SK-N-SH (cell line): ENCODE results near the gene NME3. TPM values are rescaled to one million over a fixed set of nuclear protein-coding genes. Genes with fewer than 3 reads are reported as not detected.

Source experiments
- CTCF ChIA-PET: fragments of 300-600, 350-600 bp; formaldehyde crosslinking; extraction: SDS; loops from one replicate; lab custom pipeline; 2021; lab: Yijun Ruan, JAX
- POLR2A ChIA-PET: fragments of 350-600 bp; sonication (Branson Sonifier 250); formaldehyde crosslinking; extraction: SDS; loops from one replicate; lab custom pipeline; 2020; ENCODE audit warnings: antibody characterized with exemption, inconsistent platforms; lab: Yijun Ruan, JAX
- DNase-seq: peaks from one replicate; pipeline ENCODE4 v3.0.0; 2012
- H2AFZ ChIP-seq: fragments of 200-600 bp; sonication (generic); 2 replicates; pipeline ENCODE4 v1.8.1; 2016; ENCODE audit warnings: antibody characterized with exemption, mild to moderate bottlenecking, low read depth
- H3F3A ChIP-seq: fragments of 200-600 bp; sonication (generic); replicated peaks from 2 replicates; pipeline ENCODE3; 2016; ENCODE audit warnings: antibody characterized with exemption, mild to moderate bottlenecking; ENCODE audit not compliant: insufficient read depth
- H3K27ac ChIP-seq, 2 experiments: fragments of 200-500 bp in 1 of 2; fragments of 200-600 bp in 1 of 2; sonication (Bioruptor generic) in 1 of 2; sonication (generic), shearing (Covaris generic) in 1 of 2; 2 replicates each; pipeline versions ENCODE4 v1.5.1 to v1.6.1; 2014 to 2016; ENCODE audit warnings: low read depth in 2 of 2, inconsistent platforms in 1 of 2, low read length in 1 of 2, mild to moderate bottlenecking in 1 of 2, mixed read lengths in 1 of 2
- H3K27me3 ChIP-seq: fragments of 200-600 bp; sonication (generic), shearing (Covaris generic); 2 replicates; pipeline ENCODE4 v1.6.1; 2016; ENCODE audit warnings: mixed run types; ENCODE audit not compliant: insufficient read depth
- H3K36me3 ChIP-seq, 2 experiments: fragments of 200-500 bp in 1 of 2; fragments of 200-600 bp in 1 of 2; sonication (Bioruptor generic) in 1 of 2; sonication (generic) in 1 of 2; replicated peaks in 1 of 2; 2 replicates each; pipeline versions ENCODE3 to v1.5.1; 2014 to 2016; ENCODE audit warnings: low read length in 1 of 2, mild to moderate bottlenecking in 1 of 2; ENCODE audit not compliant: insufficient read depth in 2 of 2, control insufficient read depth in 1 of 2
- H3K4me1 ChIP-seq, 2 experiments: fragments of 200-500 bp in 1 of 2; fragments of 200-600 bp in 1 of 2; sonication (Bioruptor generic) in 1 of 2; sonication (generic), shearing (Covaris generic) in 1 of 2; 2 replicates each; pipeline versions ENCODE4 v1.5.1 to v1.6.1; 2014 to 2016; ENCODE audit warnings: low read depth in 1 of 2, low read length in 1 of 2, mixed run types in 1 of 2; ENCODE audit not compliant: insufficient read depth in 2 of 2, control insufficient read depth in 1 of 2
- H3K4me2 ChIP-seq: fragments of 200-600 bp; sonication (generic), shearing (Covaris generic); 2 replicates; pipeline ENCODE4 v1.6.1; 2017; ENCODE audit warnings: mixed run types
- H3K4me3 ChIP-seq, 2 experiments: fragments of 200-500 bp in 1 of 2; fragments of 200-600 bp in 1 of 2; sonication (Bioruptor generic) in 1 of 2; sonication (generic), shearing (Covaris generic) in 1 of 2; 2 replicates each; pipeline versions ENCODE4 v1.5.1 to v1.8.1; 2014 to 2016; ENCODE audit warnings: low read depth in 2 of 2, inconsistent platforms in 1 of 2, low read length in 1 of 2, mild to moderate bottlenecking in 1 of 2, mixed read lengths in 1 of 2, moderate library complexity in 1 of 2
- H3K79me2 ChIP-seq: fragments of 200-600 bp; sonication (generic); 2 replicates; pipeline ENCODE4 v1.8.1; 2017; ENCODE audit warnings: mild to moderate bottlenecking; ENCODE audit not compliant: insufficient read depth
- H3K9ac ChIP-seq: fragments of 200-600 bp; sonication (generic); 2 replicates; pipeline ENCODE4 v1.6.1; 2017; ENCODE audit warnings: mixed run types
- H3K9me2 ChIP-seq: fragments of 200-600 bp; sonication (generic); 2 replicates; pipeline ENCODE4 v1.6.1; 2017; ENCODE audit warnings: mixed run types
- H3K9me3 ChIP-seq: fragments of 200-600 bp; sonication (generic); 2 replicates; pipeline ENCODE4 v1.6.1; 2017; ENCODE audit warnings: mixed run types, mild to moderate bottlenecking, moderate library complexity
- H4K20me1 ChIP-seq: fragments of 200-600 bp; sonication (generic); 2 replicates; pipeline ENCODE4 v1.6.1; 2017; ENCODE audit warnings: mild to moderate bottlenecking, mixed run types; ENCODE audit not compliant: insufficient read depth
- CHD2 ChIP-seq: fragments of 150-350 bp; IDR thresholded peaks from 2 replicates; pipeline ENCODE4 v1.6.1; 2018; ENCODE audit warnings: low read length; ENCODE audit not compliant: partially characterized antibody
- CTCF ChIP-seq: fragments of 200-600 bp; sonication (generic); IDR thresholded peaks from 2 replicates; pipeline ENCODE4 v1.6.1; 2017; ENCODE audit warnings: antibody characterized with exemption, mild to moderate bottlenecking, moderate library complexity
- FOSL2 ChIP-seq: IDR thresholded peaks from 2 replicates; pipeline ENCODE4 v1.4.0; 2012; ENCODE audit warnings: low read depth, mild to moderate bottlenecking, moderate library complexity, borderline replicate concordance
- GABPA ChIP-seq: IDR thresholded peaks from 2 replicates; pipeline ENCODE4 v1.4.0; 2012; ENCODE audit warnings: low read depth, mild to moderate bottlenecking
- GATA2 ChIP-seq: sonication (generic); formaldehyde crosslinking; IDR thresholded peaks from 2 replicates; pipeline ENCODE4 v1.5.0; 2020; ENCODE audit warnings: mild to moderate bottlenecking, missing genetic modification reagents
- IRF3 ChIP-seq: fragments of 150-350 bp; IDR thresholded peaks from 2 replicates; pipeline ENCODE4 v1.6.1; 2016; ENCODE audit warnings: mild to moderate bottlenecking, low read depth, low read length
- NRF1 ChIP-seq: IDR thresholded peaks from 2 replicates; pipeline ENCODE4 v1.6.1; 2012; ENCODE audit warnings: low read depth, mild to moderate bottlenecking, low read length
- PBX3 ChIP-seq: IDR thresholded peaks from 2 replicates; pipeline ENCODE4; 2012
- REST ChIP-seq: IDR thresholded peaks from 2 replicates; pipeline ENCODE4 v1.6.1; 2012; ENCODE audit warnings: mild to moderate bottlenecking, low read depth, low read length, moderate library complexity
- RXRA ChIP-seq: IDR thresholded peaks from 2 replicates; pipeline ENCODE4 v1.4.0; 2012; ENCODE audit warnings: low read depth, mild to moderate bottlenecking, borderline replicate concordance
- SMC3 ChIP-seq: IDR thresholded peaks from 2 replicates; pipeline ENCODE4 v1.6.1; 2012; ENCODE audit warnings: low read depth, low read length, improper control_type of control experiment
- TEAD4 ChIP-seq: IDR thresholded peaks from 2 replicates; pipeline ENCODE4 v1.4.0; 2012; ENCODE audit warnings: mild to moderate bottlenecking, borderline replicate concordance; ENCODE audit not compliant: insufficient read depth
- YY1 ChIP-seq: IDR thresholded peaks from 2 replicates; pipeline ENCODE4 v1.4.0; 2012; ENCODE audit warnings: low read depth, mild to moderate bottlenecking
- ZBTB33 ChIP-seq: IDR thresholded peaks from 2 replicates; pipeline ENCODE4 v1.4.0; 2012; ENCODE audit warnings: low read depth, borderline replicate concordance
- WGBS: methylation state at CpG from one replicate; pipeline ENCODE4 v1.1.6; 2017; ENCODE audit warnings: low lambda C conversion rate; 5-methylcytosine and 5-hydroxymethylcytosine counted together
- polyA plus RNA-seq, 3 experiments: library from polyadenylated mRNA; depleted of rRNA; stranded (reverse); fragments of >200 nt; gene quantifications; 2 replicates each; pipeline ENCODE4 v1.2.3, GENCODE V29; 2012
- TF ChIP-seq, protein P1 (sequence below): IDR thresholded peaks from 2 replicates; pipeline ENCODE4 v1.4.0; 2012; ENCODE audit warnings: low read depth

The NME3 gene
- polyA plus RNA-seq, 1 of the 3 experiments (the other 2 are of a cell fraction), result 77.2 TPM

DNA sequence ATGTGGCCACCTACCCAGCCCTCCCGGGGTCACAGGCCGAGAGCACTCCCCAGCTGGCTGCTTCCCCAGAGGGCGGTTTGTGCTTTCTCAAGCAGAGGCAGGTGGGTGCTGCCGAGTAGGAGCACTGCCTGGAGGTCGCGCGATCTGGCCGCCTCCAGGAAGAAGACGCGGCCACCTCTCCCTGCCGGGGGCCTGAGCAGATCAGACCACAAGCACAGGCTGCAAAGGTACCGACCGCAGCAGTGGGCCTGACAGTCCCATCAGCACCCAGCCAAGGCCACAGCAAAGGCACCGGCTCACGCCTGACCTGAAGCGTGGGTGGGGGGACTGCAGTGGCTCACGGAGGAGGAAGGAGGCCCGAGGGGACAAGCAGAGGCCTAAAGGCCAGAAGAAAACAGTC, 37.3 kb upstream of the NME3 start:
- Histone ChIP-seq H3K79me2 (peaks cover 4% of the 10 kb centered on the region; the same call in 1 of the 2 replicates), H3K4me2 (no peak overlapping the region), H3K27ac (no peak overlapping the region), H3K9me3 (no peaks in the 10 kb centered on the region), H2AFZ (no peak overlapping the region), H3F3A (peaks cover 4% of the 10 kb centered on the region), H3K9me2 (no peaks in the 10 kb centered on the region), H3K36me3 (peaks cover 9 to 10% of the 10 kb centered on the region in 2 experiments), H3K4me3 (no peak overlapping the region), H3K4me1 (no peaks in the 10 kb centered on the region), H3K27me3 (no peaks in the 10 kb centered on the region), H4K20me1 (no peaks in the 10 kb centered on the region), H3K9ac (no peak overlapping the region)
- no peak for DNase-seq
- ChIA-PET CTCF (no interaction called here), POLR2A (no interaction called here)
- no peak for TF ChIP-seq CTCF
- no peak for TF ChIP-seq YY1
- TF ChIP-seq CHD2, result no peak
- TF ChIP-seq PBX3, result no peak
- no peak for TF ChIP-seq TEAD4
- TF ChIP-seq NRF1, result no peak
- no peak for TF ChIP-seq GATA2 (CRISPR knock-in tag)
- TF ChIP-seq GABPA, result no peak
- TF ChIP-seq, protein P1, sequence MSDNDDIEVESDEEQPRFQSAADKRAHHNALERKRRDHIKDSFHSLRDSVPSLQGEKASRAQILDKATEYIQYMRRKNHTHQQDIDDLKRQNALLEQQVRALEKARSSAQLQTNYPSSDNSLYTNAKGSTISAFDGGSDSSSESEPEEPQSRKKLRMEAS, result no peak
- TF ChIP-seq ZBTB33, result no peak
- TF ChIP-seq FOSL2, result no peak
- TF ChIP-seq REST, result no peak
- TF ChIP-seq SMC3, result no peak
- no peak for TF ChIP-seq IRF3
- no peak for TF ChIP-seq RXRA
- 90% methylated on average over 5 of the region's 18 CpGs for WGBS
